Smooth muscle cell (in vitro differentiated cells): ENCODE measurements around the gene DNMT1. TPM values are rescaled to one million over a fixed set of nuclear protein-coding genes. Genes with fewer than 3 reads are reported as not detected.
"Not testable (repeated sequence)": the region's sequence is repeated elsewhere in the genome, so short reads cannot be mapped to it uniquely, and the experiment has no call there.

Experiments
- DNase-seq: peaks from one replicate; lab custom pipeline; 2025; ENCODE audit not compliant: unreplicated experiment; lab: John Stamatoyannopoulos, UW
- H2AFZ ChIP-seq: fragments of 200-600 bp; sonication (generic); 2 replicates; pipeline ENCODE4 v1.6.0; 2016; ENCODE audit warnings: antibody characterized with exemption, low read depth, mild to moderate bottlenecking
- H3F3A ChIP-seq: fragments of 200-600 bp; sonication (generic); 2 replicates; pipeline ENCODE4 v1.6.0; 2017; ENCODE audit warnings: antibody characterized with exemption, low read depth
- H3K27ac ChIP-seq: fragments of 200-600 bp; sonication (generic); 2 replicates; pipeline ENCODE4 v1.5.1; 2016; ENCODE audit warnings: low read depth, mild to moderate bottlenecking
- H3K27me3 ChIP-seq: fragments of 200-600 bp; sonication (generic); 2 replicates; pipeline ENCODE4 v1.6.1; 2016; ENCODE audit warnings: low read depth, mild to moderate bottlenecking
- H3K36me3 ChIP-seq: fragments of 200-600 bp; sonication (generic); 2 replicates; pipeline ENCODE4 v1.5.1; 2016; ENCODE audit warnings: low read depth
- H3K4me1 ChIP-seq: fragments of 200-600 bp; sonication (generic); 2 replicates; pipeline ENCODE4 v1.5.1; 2016; ENCODE audit warnings: low read depth
- H3K4me2 ChIP-seq: fragments of 200-600 bp; sonication (generic); 2 replicates; pipeline ENCODE4 v1.6.0; 2016; ENCODE audit warnings: mild to moderate bottlenecking
- H3K4me3 ChIP-seq: fragments of 200-600 bp; sonication (generic); 2 replicates; pipeline ENCODE4 v1.5.1; 2016; ENCODE audit warnings: mild to moderate bottlenecking
- H3K79me2 ChIP-seq: fragments of 200-600 bp; sonication (generic); 2 replicates; pipeline ENCODE4 v1.6.0; 2016; ENCODE audit warnings: low read depth, mild to moderate bottlenecking
- H3K9ac ChIP-seq: fragments of 200-600 bp; sonication (generic); 2 replicates; pipeline ENCODE4 v1.6.0; 2016; ENCODE audit warnings: low read depth
- H3K9me3 ChIP-seq: fragments of 200-600 bp; sonication (generic); replicated peaks from 2 replicates; pipeline ENCODE4 v1.5.1; 2016; ENCODE audit warnings: low read depth
- H4K20me1 ChIP-seq: fragments of 200-600 bp; sonication (generic); 2 replicates; pipeline ENCODE4 v1.6.0; 2016; ENCODE audit warnings: low read depth
- WGBS: methylation state at CpG from one replicate; pipeline ENCODE4 v1.1.7; 2016; ENCODE audit warnings: low lambda C conversion rate; 5-methylcytosine and 5-hydroxymethylcytosine counted together
- polyA plus RNA-seq: library from polyadenylated mRNA; unstranded; fragments of >200 nt; fragmentation: Nextera tagmentation; extraction: Ambion mirVana; gene quantifications from 2 replicates; pipeline ENCODE4 v1.2.1, GENCODE V29; 2016
- total RNA-seq: library from RNA; depleted of rRNA; stranded (reverse); fragments of >200 nt; gene quantifications from 2 replicates; pipeline ENCODE4 v1.2.3, GENCODE V29; 2014
- TF ChIP-seq, protein P1 (sequence below): fragments of 200-600 bp; sonication (generic); IDR thresholded peaks from 2 replicates; pipeline ENCODE4 v1.5.1; 2017; ENCODE audit warnings: borderline replicate concordance, mild to moderate bottlenecking, antibody characterized with exemption; ENCODE audit not compliant: insufficient read depth, poor library complexity, severe bottlenecking

The DNMT1 gene
- total and polyA plus RNA-seq, 2 experiments from 2014 or later = 39.5 to 56.7 TPM

- WGBS = 86% methylated on average over 4 of the region's 4 CpGs
- TF ChIP-seq, protein P1, sequence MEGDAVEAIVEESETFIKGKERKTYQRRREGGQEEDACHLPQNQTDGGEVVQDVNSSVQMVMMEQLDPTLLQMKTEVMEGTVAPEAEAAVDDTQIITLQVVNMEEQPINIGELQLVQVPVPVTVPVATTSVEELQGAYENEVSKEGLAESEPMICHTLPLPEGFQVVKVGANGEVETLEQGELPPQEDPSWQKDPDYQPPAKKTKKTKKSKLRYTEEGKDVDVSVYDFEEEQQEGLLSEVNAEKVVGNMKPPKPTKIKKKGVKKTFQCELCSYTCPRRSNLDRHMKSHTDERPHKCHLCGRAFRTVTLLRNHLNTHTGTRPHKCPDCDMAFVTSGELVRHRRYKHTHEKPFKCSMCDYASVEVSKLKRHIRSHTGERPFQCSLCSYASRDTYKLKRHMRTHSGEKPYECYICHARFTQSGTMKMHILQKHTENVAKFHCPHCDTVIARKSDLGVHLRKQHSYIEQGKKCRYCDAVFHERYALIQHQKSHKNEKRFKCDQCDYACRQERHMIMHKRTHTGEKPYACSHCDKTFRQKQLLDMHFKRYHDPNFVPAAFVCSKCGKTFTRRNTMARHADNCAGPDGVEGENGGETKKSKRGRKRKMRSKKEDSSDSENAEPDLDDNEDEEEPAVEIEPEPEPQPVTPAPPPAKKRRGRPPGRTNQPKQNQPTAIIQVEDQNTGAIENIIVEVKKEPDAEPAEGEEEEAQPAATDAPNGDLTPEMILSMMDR = no peak
- H4K20me1 ChIP-seq = no peaks in the 10 kb centered on the region
- no peaks in the 10 kb centered on the region for H3K4me1 ChIP-seq
- no peak overlapping the region for H3K9ac ChIP-seq
- H3K4me2 ChIP-seq = peak overlapping the region; percentile 17
- H3K27ac ChIP-seq = peak overlapping the region; percentile 63
- H3K9me3 ChIP-seq = no peaks in the 10 kb centered on the region
- no peak overlapping the region for H3K4me3 ChIP-seq
- no peaks in the 10 kb centered on the region for H3K27me3 ChIP-seq
- H3K36me3 ChIP-seq = no peaks in the 10 kb centered on the region
- no peak overlapping the region for H2AFZ ChIP-seq
- H3F3A ChIP-seq = no peaks in the 10 kb centered on the region
- no peaks in the 10 kb centered on the region for H3K79me2 ChIP-seq
- DNase-seq = no peak
These were observed 10.9 kb upstream of the DNMT1 start for GRCh38 chr19:10205636-10206035.

- no peaks in the 10 kb centered on the region for H3F3A ChIP-seq
- TF ChIP-seq, protein P1 = no peak
These were observed 8.9 kb upstream of the DNMT1 start for GRCh38 chr19:10203686-10204085.

DNA sequence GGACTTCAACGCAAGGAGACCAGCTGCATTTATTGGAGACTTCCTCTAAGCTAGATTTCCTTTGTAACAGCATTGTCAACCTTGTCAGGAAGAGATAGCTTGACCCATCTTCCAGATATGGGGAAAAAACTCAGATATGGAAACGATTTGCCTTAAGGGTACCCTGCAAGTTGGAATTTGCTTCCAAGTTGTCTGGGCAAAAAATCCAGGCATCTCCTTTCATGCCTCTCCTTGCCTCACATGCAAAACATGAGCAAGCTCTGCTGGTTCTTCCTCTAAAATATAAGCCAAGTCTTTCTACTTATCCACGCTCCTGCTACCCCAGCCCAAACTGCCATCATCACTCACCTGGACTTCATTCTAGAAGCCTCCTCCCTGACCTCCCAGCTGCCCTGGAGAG lies 6.4 kb upstream of the DNMT1 start:
- Histone ChIP-seq H3K27ac (no peak overlapping the region), H3K9ac (no peak overlapping the region), H3K27me3 (no peaks in the 10 kb centered on the region), H3K4me3 (no peak overlapping the region), H3K4me2 (no peak overlapping the region), H2AFZ (no peak overlapping the region), H3K9me3 (no peaks in the 10 kb centered on the region), H3K79me2 (no peaks in the 10 kb centered on the region), H4K20me1 (no peaks in the 10 kb centered on the region), H3K36me3 (no peaks in the 10 kb centered on the region), H3K4me1 (no peaks in the 10 kb centered on the region), H3F3A (no peaks in the 10 kb centered on the region)
- no peak for DNase-seq
- TF ChIP-seq, protein P1 = no peak
- 81% methylated on average over 3 of the region's 3 CpGs for WGBS

More at GRCh38 chr19:10203686-10204085, 8.9 kb upstream of the DNMT1 start:
- DNase-seq = no peak
- Histone ChIP-seq H2AFZ (no peak overlapping the region), H3K27ac (no peak overlapping the region), H3K4me2 (no peak overlapping the region), H3K9ac (no peak overlapping the region), H3K36me3 (no peaks in the 10 kb centered on the region), H3K79me2 (no peaks in the 10 kb centered on the region), H3K27me3 (no peaks in the 10 kb centered on the region), H3K4me1 (no peaks in the 10 kb centered on the region), H3K4me3 (no peak overlapping the region), H4K20me1 (no peaks in the 10 kb centered on the region), H3K9me3 (no peaks in the 10 kb centered on the region)
- 94% methylated on average over 3 of the region's 3 CpGs for WGBS

DNA sequence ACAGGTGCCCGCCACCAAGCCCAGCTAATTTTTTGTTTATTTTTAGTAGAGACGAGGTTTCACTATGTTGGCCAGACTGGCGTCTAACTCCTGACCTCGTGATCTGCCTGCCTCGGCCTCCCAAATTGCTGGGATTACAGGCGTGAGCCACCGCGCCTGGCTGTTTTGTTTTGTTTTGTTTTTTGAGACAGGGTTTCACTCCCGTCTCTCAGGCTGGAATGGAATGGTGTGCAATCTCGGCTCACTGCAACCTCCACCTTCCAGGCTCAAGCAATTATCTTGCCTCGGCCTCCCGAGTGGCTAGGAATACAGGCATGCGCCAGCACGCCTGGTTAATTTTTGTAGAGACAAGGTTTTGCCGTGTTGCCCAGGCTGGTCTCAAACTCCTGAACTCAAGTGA lies 5.3 kb upstream of the DNMT1 start:
- H3K4me3 ChIP-seq, H3K4me2 ChIP-seq, H3K79me2 ChIP-seq, H3K27me3 ChIP-seq, H2AFZ ChIP-seq, H4K20me1 ChIP-seq, H3K4me1 ChIP-seq, H3F3A ChIP-seq, H3K9ac ChIP-seq, H3K27ac ChIP-seq, DNase-seq, H3K9me3 ChIP-seq, H3K36me3 ChIP-seq: not testable (repeated sequence)
- WGBS = 82% methylated on average over 15 of the region's 15 CpGs

DNA sequence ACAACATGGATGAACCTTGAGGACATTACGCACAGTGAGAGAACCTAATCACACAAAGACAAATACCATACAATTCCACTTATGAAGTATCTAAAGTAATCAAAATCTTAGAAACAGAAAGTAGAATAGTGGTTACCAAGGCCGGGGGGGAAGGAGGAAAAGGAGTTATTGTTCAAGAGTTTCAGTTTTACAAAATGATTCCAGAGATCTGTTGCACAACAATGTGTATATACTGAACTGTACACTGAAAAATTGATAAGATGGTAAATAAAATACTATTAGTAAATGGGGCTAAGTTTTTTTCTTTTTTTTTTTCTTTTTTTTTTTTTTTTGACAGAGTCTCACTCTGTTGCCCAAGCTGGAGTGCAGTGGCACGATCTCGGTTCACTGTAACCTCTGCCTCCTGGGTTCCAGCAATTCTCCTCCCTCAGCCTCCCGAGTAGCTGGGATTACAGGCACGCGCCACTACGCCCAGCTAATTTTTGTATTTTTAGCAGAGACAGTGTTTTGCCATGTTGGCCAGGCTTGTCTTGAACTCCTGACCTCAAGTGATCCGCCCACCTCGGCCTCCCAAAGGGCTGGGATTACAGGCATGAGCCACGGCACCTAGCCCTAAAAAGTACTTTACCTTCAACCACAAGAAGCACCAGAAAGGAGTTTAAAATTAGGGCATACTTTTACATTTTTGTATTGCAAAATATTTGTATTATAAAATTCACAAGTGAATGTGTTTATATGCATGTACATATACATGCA lies 4.3 kb upstream of the DNMT1 start:
- not testable (repeated sequence) for H3K79me2 ChIP-seq, H3K4me3 ChIP-seq, H3K36me3 ChIP-seq, H3K27ac ChIP-seq, H3K9me3 ChIP-seq, H3F3A ChIP-seq, H2AFZ ChIP-seq, DNase-seq, H4K20me1 ChIP-seq, H3K4me1 ChIP-seq, H3K4me2 ChIP-seq, H3K9ac ChIP-seq, H3K27me3 ChIP-seq
- 86% methylated on average over 11 of the region's 11 CpGs for WGBS
